Upper lobe of left lung (tissue), 6 donors: Measurements from ENCODE around the gene ARGLU1. TPM values are rescaled to one million over a fixed set of nuclear protein-coding genes. Genes with fewer than 3 reads are reported as not detected.
A peak's percentile ranks its signal among the peaks of the same experiment; 100 is the strongest.

Experiments
- ATAC-seq, 2 donors: fragments of 200-7000 bp; cut with Tn5 transposase; one replicate each; pipeline ENCODE4 v1.9.1; 2022; ENCODE audit warnings: mild to moderate bottlenecking in 2 of 2, moderate library complexity in 2 of 2; ENCODE audit not compliant: low FRiP score in 2 of 2
- DNase-seq, 2 donors: peaks; one replicate each; pipeline ENCODE4 v3.0.0-alpha.2; 2019 to 2020
- H3K27ac ChIP-seq, 4 donors: fragments of 200-600 bp; sonication (generic); one replicate each; pipeline ENCODE4 v1.5.1; 2016 to 2019
- H3K27me3 ChIP-seq, 4 donors: fragments of 200-600 bp; sonication (generic); one replicate each; pipeline ENCODE4 v1.5.1; 2017 to 2019
- H3K36me3 ChIP-seq, 4 donors: fragments of 200-600 bp; sonication (generic); one replicate each; pipeline ENCODE4 v1.5.1; 2016 to 2019
- H3K4me1 ChIP-seq, 4 donors: fragments of 200-600 bp; sonication (generic); one replicate each; pipeline ENCODE4 v1.5.1; 2018 to 2019
- H3K4me3 ChIP-seq, 4 donors: fragments of 200-600 bp; sonication (generic); one replicate each; pipeline ENCODE4 v1.5.1; 2017 to 2019; ENCODE audit warnings: mild to moderate bottlenecking in 2 of 4, moderate library complexity in 1 of 4
- H3K9me3 ChIP-seq, 4 donors: fragments of 200-600 bp; sonication (generic); one replicate each; pipeline ENCODE4 v1.5.1; 2018 to 2019
- EP300 ChIP-seq, 4 donors: sonication (generic); formaldehyde crosslinking; IDR thresholded peaks; one replicate each; pipeline ENCODE4 v1.5.1; 2017; ENCODE audit warnings: antibody characterized with exemption in 4 of 4, control low read depth in 2 of 4
- POLR2A ChIP-seq, 4 donors: fragments of 450-650 bp; IDR thresholded peaks; one replicate each; pipeline ENCODE4 v1.5.1; 2016 to 2017; ENCODE audit warnings: antibody characterized with exemption in 4 of 4, mild to moderate bottlenecking in 2 of 4
- POLR2AphosphoS5 ChIP-seq, 2 donors: sonication (generic); formaldehyde crosslinking; IDR thresholded peaks; one replicate each; pipeline ENCODE4 v1.5.1; 2017; ENCODE audit warnings: antibody characterized with exemption in 2 of 2
- WGBS, 2 donors: methylation state at CpG; one replicate each; pipeline ENCODE4 v1.1.5; 2017 to 2018; 5-methylcytosine and 5-hydroxymethylcytosine counted together
- total RNA-seq, 6 donors: library from RNA; depleted of rRNA in 4 of 6; stranded (reverse); fragments of >200 nt in 4 of 6; gene quantifications; one replicate each; pipeline versions ENCODE4 v1.1.0 to v1.2.1, GENCODE V29; 2016 to 2021
- TF ChIP-seq, protein P1 (sequence below), 6 experiments: fragments of 450-650 bp in 4 of 6; fragments of 200-600 bp in 2 of 6; sonication (generic) in 2 of 6; IDR thresholded peaks; one replicate each; pipeline ENCODE4 v1.5.1; 2016 to 2019; ENCODE audit warnings: antibody characterized with exemption in 6 of 6
- donor health status: DM: no; HTN: no; CAD: no; lungs with moderate emphysema.
- donor health status: DM: no; HTN: yes; CAD: no; lungs with severe emphysema.

Gene ARGLU1
- total RNA-seq, 6 donors from 2014 or later = 73.6 to 411 (median 121) TPM

DNA sequence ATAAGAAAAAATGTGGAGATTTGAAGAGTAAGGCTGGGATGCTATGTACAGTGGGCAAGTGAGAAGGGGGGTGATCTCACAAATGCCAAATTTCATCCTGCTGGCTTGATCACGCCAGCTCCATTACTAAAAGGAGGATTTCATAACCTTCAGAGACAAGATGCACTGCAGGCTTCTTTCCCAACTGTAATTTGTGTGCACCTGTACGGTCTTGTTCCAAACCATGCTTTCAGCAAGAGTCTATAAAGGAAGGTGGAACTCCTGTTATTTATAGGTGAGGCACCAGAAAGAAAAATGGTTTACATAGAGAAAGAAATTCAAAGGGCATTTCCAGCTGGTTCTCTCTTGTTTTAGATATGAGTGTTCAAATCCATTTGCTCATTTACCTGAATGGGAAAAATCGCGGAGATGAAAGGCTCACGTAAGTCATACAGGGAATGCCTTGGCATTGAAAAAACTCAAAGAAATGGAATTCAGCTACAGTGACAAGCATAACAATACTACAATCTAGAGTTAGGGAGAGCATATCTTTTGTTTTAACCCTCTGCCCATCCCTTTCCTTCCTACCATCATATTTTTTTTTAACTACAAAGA is 45.7 kb downstream of the ARGLU1 start:
- Histone ChIP-seq H3K9me3 (no peaks in the 10 kb centered on the region), H3K4me1 (peaks cover 34 to 56% (median 43%) of the 10 kb centered on the region in 4 donors), H3K4me3 (no peak overlapping the region), H3K36me3 (no peaks in the 10 kb centered on the region), H3K27me3 (no peaks in the 10 kb centered on the region), H3K27ac (peak overlapping the region in 2 of 4 donors; percentile 5 to 53)
- TF ChIP-seq EP300 (IDR thresholded peaks at IDR 0.05) (no peak), POLR2AphosphoS5 (IDR thresholded peaks at IDR 0.05) (no peak), POLR2A (IDR thresholded peaks at IDR 0.05) (no peak)
- TF ChIP-seq, protein P1, sequence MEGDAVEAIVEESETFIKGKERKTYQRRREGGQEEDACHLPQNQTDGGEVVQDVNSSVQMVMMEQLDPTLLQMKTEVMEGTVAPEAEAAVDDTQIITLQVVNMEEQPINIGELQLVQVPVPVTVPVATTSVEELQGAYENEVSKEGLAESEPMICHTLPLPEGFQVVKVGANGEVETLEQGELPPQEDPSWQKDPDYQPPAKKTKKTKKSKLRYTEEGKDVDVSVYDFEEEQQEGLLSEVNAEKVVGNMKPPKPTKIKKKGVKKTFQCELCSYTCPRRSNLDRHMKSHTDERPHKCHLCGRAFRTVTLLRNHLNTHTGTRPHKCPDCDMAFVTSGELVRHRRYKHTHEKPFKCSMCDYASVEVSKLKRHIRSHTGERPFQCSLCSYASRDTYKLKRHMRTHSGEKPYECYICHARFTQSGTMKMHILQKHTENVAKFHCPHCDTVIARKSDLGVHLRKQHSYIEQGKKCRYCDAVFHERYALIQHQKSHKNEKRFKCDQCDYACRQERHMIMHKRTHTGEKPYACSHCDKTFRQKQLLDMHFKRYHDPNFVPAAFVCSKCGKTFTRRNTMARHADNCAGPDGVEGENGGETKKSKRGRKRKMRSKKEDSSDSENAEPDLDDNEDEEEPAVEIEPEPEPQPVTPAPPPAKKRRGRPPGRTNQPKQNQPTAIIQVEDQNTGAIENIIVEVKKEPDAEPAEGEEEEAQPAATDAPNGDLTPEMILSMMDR (IDR thresholded peaks at IDR 0.05) = no peak
- no peak for DNase-seq
- ATAC-seq = no peak
- 62 to 67% methylated on average over 5 of the region's 5 CpGs for WGBS, 2 donors

DNA sequence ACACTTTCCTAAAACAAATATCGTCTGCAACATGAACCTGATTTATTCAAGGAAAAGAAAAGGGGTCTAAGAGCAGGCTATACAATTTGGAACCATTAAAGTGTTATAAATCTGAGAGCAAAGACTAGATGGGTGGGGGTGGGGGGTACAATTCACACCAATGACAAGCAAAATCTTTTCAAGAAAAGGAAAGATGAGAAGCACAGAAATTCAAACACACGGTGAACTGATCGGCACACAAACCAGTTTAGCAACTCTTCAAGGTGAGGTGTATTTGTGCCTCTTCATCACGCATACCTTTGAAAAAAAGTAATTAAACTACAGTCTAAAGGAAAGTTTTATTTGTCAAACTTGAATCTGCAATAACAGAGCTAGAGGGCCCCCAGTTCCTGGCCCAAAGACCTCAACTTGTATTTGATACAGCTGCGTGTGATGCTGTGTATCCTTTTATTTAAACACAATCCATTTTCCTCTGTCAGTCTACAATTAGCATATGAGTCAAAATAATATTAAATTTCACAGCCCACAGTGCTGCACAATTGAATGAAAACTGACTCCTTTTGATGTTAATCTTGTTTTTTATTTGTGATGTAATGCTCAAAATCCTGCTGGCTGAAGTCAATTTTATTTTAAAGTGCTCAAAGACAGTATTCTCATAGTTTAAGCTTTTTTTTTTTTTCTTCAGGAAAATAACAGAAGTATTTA is 46.7 kb downstream of the ARGLU1 start:
- Histone ChIP-seq H3K27ac (peak overlapping the region in 3 of 4 donors; percentile 6 to 62 (median 45)), H3K36me3 (no peaks in the 10 kb centered on the region), H3K9me3 (no peaks in the 10 kb centered on the region), H3K4me3 (no peak overlapping the region), H3K4me1 (peaks cover 32 to 49% (median 44%) of the 10 kb centered on the region in 4 donors), H3K27me3 (no peaks in the 10 kb centered on the region)
- WGBS, 2 donors = 53 to 57% methylated on average over 5 of the region's 5 CpGs
- no peak for DNase-seq
- TF ChIP-seq, protein P1 (IDR thresholded peaks at IDR 0.05) = no peak
- TF ChIP-seq POLR2A (IDR thresholded peaks at IDR 0.05) (no peak), POLR2AphosphoS5 (IDR thresholded peaks at IDR 0.05) (no peak), EP300 (IDR thresholded peaks at IDR 0.05) (no peak)
- no peak for ATAC-seq

DNA sequence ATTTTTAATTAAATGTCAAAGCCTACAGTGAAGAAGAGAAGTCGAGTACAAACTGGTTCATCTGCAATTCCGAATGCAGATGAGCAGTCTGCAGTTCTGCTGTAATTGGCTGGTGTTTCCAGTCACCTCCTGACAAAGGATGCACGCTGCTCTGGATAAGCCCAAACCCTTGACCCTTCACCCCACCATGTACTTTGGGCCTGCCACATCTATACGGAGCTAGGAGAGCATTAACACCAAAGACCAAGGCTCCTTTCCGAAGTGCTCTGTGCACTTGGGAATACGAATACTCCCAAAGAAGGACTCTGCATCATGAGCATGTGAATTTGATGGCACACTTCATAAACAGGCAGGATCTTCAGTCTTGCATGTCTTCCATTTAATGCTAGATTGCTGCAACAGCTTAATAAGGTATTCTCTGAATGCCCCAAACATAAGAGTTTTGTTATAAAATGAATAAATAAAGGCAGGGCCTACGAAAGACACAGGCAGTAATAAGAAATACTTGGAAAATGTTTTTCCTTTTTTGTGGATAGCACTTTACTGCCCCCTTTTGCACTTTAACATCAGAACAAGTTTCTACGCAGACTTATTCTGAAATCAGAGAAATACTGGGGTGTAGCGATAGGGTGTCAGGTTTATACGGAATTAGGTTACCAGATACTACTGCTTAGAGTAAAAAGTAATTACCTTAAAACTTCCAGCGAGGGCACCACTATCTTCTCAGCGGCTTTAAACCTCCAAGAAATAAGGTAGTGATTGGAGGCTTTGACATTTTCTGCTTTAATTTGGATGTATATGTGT is 47.5 kb downstream of the ARGLU1 start:
- Histone ChIP-seq H3K27ac (peak overlapping the region in 3 of 4 donors; percentile 6 to 62 (median 45)), H3K27me3 (no peaks in the 10 kb centered on the region), H3K4me1 (peaks cover 24 to 45% (median 43%) of the 10 kb centered on the region in 4 donors), H3K4me3 (no peak overlapping the region), H3K9me3 (no peaks in the 10 kb centered on the region), H3K36me3 (no peaks in the 10 kb centered on the region)
- WGBS, 2 donors = 43 to 46% methylated on average over 12 of the region's 12 CpGs
- TF ChIP-seq POLR2A (IDR thresholded peaks at IDR 0.05) = no peak
- TF ChIP-seq, protein P1 (IDR thresholded peaks at IDR 0.05) = peak in 2 of 6 experiments; percentile 27 to 31
- TF ChIP-seq EP300 (IDR thresholded peaks at IDR 0.05) = no peak
- TF ChIP-seq POLR2AphosphoS5 (IDR thresholded peaks at IDR 0.05) = no peak
- DNase-seq (no peak), ATAC-seq (no peak)

DNA sequence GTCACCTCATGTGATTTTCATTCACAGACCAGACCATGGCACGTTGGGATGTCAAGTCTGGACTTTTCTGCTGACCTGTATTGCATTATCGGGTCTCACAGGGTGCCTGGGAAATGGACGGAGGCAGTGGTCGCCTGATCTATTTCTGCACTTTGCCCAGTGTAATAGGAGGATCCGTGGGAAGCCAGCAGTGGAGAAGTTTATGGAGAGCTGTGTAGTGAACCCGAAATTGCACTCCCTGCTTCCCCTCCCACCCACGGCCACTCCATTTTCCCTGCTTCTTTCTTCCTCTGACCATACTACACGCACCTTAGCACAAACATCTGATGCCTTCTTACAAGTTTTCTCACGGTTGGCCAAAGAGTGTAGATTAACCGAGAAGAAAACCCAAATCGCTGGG is 49.4 kb downstream of the ARGLU1 start:
- DNase-seq = no peak
- no peaks in the 10 kb centered on the region for H3K27me3 ChIP-seq
- H3K4me1 ChIP-seq = peaks cover 22 to 50% (median 43%) of the 10 kb centered on the region in 4 donors
- no peaks in the 10 kb centered on the region for H3K36me3 ChIP-seq
- no peak overlapping the region for H3K27ac ChIP-seq
- TF ChIP-seq EP300 (IDR thresholded peaks at IDR 0.05) = no peak
- TF ChIP-seq, protein P1 (IDR thresholded peaks at IDR 0.05) = no peak
- TF ChIP-seq POLR2AphosphoS5 (IDR thresholded peaks at IDR 0.05) = no peak
- TF ChIP-seq POLR2A (IDR thresholded peaks at IDR 0.05) = no peak
- ATAC-seq = no peak
- H3K4me3 ChIP-seq = no peak overlapping the region
- WGBS, 2 donors = 70 to 78% methylated on average over 11 of the region's 11 CpGs
- H3K9me3 ChIP-seq = no peaks in the 10 kb centered on the region
